Measurements from ENCODE around the gene TBC1D4.
"Not testable (repeated sequence)": the region's sequence is repeated elsewhere in the genome, so short reads cannot be mapped to it uniquely, and the experiment has no call there.

TBC1D4 gene

GRCh38 chr13:75355609-75356008, 126.4 kb downstream of the TBC1D4 start:
- DNase-seq = no peak

- no peak for DNase-seq
Measured at GRCh38 chr13:75353781-75354193, 128.2 kb downstream of the TBC1D4 start.

DNA sequence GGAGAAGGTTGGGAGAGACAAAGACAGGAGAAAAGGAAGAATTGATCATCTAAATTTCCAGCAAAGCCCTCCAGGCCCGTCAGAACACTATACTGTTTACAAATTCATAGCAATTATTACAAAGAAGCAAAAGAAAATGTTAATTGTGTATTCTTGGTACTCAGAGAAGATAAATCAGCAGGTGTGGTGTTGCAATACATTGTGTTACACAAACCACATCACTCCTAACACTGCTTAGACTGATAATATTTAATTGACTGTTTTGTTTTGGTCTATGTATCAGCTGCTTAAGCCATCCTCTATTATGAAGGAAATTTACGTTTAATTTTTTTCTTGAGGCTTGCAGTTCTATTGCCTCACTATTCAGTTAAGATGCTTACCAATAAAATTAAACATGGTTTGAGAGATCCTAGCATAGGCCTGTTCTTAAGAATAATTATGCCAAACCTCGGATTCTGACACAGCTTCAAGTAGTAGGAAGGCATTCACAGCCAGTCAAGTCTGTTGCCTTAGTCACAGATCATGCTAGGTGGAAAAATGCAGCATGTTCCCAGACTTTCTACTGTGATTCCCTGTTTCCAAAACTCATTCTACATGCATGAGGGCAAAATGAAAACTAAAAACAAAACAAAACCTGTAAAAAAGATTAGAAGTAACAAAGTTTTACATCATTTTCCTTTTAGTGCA, 129.2 kb downstream of the TBC1D4 start:
- DNase-seq = no peak

GRCh38 chr13:75351538-75351937, 130.4 kb downstream of the TBC1D4 start:
- not testable (repeated sequence) for DNase-seq

DNA sequence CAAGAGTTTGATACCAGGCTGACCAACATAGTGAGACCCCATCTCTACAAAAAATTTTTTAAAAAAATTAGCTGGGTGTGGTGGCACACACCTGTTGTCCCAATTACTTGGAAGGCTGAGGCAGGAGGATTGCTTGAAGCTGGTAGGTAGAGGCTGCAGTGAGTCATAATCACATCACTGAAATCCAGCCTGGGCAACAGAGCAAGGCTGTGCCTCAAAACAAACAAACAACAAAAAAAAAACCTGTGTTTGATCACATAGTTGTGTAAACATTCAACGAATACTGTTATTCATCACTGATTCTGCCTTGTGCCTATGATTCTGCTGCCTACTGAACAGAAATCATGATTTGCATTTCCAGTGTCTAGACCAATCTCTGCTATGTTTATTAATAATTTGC, 134.0 kb downstream of the TBC1D4 start:
- DNase-seq = no peak

DNA sequence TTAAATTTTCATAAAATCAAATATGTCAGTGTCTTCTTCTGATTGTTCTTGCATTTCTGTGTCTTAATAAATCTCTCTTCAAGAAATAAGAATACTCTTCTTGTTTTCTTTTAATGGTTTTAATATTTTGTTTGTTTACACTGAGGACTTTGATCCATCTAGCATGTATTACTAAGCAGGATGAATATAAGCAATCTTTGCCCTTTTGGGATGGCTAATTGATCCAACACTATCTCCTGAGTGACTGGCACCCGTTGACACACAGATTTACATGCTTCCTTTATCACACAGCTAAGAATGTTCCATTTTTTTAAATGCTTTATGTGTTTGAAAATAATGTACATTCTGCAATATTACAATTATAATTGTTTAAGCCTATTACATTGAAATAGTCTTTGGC, 134.5 kb downstream of the TBC1D4 start:
- no peak for DNase-seq

DNA sequence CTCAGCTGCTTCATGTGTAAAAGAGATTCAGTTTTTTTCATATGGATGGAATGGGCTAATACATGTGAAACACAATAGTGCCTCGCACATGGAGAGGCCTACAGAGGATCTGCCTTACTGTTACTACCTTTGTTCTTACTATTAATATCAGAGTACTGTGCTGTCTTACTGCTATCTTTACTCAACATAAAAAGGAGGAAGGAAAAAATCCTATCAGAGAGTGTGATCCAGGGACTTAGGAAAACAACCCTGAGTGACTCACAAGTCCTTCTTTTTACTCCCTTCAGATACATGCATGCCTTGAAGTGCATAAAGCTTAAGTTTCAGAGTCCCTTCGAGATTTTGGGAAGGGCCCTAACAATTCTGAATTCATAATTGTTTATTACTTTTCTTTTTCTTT, 136.8 kb downstream of the TBC1D4 start:
- DNase-seq = no peak

DNA sequence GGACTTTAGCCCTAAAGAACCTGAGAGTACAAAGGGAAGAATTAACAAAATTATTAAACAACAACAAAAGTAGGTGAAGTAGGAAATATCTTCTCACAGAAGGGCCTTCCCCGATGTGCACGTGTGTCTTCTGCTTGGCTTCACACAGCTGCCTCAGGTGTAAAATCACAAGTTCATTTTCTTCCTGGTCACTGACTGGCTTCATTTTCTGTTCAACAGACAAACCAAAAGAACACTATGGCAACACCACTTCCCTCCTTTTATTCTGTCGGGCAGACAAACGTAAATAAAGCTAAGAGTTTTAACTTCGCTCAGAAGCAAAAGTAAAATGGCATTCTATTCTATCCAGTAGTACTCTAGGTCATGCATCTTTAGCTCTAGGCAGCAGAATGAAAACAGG, 140.9 kb downstream of the TBC1D4 start:
- no peak for DNase-seq

DNA sequence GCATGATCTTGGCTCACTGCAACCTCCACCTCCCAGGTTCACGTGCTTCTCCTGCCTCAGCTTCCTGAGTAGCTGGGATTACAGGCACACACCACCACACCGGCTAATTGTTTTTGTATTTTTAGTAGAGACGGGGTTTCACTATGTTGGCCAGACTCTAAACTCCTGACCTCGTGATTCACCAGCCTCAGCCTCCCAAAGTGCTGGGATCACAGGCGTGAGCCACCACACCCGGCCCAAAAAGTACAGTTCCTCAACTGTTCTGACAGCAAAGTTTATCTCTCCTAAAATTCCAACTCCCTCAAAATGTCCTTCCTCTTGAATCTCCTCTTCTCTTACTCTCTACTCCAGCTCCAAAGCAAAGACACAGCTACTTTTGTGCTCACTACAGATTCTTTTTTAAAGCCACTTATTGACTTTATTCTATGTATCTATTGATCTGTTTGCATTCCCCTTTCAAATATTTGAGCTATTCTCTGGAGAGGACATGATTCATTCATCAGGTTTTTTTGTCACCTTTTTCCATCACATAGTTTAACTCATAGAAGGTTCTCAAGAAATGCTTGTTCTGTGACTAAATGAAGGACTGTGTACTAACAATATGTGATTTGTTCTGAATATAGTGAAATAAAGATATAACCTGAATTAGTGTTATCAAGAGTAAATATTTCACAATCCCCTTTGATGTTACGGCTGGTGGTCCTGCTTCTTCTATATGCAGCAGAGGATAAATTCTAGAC, 142.2 kb downstream of the TBC1D4 start:
- no peak for DNase-seq

DNA sequence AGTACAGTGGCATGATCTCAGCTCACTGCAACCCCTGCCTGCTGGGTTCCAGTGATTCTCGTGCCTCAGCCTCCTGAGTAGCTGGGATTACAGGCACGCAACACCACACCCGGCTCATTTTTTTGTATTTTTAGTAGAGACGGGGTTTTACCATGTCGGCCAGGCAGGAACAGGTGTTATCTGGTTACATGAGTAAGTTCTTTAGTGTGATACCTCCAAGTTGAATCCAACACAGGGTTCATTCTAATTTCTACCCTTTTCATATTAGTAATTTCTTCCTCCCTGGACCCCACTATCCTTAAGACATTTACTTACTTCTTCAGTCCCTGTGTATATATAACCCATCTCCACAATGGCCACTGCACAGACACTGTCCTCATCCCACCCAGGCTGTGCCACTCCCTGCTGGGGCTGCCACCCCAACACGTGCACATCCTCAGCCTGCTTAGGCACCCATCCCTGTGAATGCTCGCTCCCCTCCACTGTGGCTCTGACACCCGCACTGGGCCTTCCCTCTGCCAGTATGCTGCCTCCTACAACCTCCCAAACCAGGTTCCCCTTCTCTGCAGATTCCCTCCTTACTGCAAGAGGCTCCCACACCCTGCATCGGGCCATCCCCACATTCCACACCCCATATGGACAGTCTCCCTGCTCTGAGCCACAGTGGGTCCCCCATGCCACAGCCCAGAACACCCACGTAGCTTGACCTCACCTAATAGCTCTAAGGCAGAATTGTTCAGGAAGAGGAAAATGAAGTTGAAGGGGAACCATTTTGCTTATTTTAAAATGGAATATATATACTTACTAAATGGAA, 147.1 kb downstream of the TBC1D4 start:
- DNase-seq = no peak

DNA sequence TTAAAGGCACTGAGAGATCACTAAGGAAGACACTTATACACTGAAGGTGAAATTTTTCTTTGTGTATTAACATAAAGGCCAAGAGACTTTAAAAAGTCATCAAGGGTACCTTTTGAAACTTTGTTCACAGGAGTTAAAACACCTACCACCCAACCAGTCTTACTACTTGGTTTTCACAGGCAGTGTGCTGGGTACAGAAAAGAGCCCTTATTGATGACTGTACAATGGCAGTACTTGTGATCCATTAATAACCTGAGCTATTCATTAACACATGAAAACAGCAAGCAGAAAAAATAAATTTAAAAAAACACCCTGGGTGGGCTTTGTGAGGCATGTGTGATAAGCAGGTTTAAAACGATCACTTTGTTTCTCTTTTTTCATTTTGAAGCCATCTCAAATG, 148.9 kb downstream of the TBC1D4 start:
- no peak for DNase-seq

- DNase-seq = no peak
Measured at GRCh38 chr13:75331792-75332349, 150.1 kb downstream of the TBC1D4 start.

DNA sequence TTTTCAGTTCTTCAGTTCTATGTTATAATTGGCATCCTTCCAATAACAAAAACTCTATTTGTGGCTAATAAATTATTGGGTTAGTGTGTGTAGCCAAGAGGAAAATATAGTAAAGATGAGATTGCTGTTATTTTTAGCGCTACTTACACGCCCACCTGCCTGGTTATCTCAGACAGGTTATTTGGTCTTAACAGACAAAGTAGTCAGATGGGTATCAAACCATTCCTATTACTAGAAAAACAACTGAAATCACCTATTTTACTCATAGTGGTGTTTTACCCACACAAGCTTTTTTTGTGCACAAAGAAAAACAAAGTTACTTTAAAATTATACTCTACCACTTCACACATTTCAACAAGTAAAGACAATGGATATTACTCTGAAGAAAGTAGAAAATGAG, 151.2 kb downstream of the TBC1D4 start:
- no peak for DNase-seq

DNA sequence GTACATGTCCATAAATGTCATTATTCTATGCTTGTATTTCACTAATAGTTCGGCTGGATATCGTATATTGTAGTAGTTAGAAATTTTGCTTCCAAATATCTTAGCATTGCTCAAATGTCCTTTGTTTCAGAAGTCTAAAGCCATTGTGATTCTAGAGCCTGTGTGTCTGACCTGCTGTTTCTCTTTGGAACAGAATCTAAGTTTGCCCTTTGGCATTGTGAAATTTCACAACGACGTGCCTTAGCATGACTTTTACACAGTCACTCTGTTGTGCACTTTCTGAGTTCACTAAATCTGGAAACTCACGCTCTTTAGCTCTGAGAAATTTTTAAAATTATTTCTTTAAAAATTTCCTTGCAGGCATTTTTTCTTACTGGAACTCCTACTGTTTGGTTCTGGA, 152.2 kb downstream of the TBC1D4 start:
- DNase-seq = no peak

GRCh38 chr13:75329097-75329496, 152.9 kb downstream of the TBC1D4 start:
- no peak for DNase-seq

- DNase-seq = no peak
Measured at GRCh38 chr13:75327135-75327510, 154.8 kb downstream of the TBC1D4 start.

- DNase-seq = peak; percentile 20 to 38 (median 30)
Measured at GRCh38 chr13:75326173-75327134, 155.5 kb downstream of the TBC1D4 start.

DNA sequence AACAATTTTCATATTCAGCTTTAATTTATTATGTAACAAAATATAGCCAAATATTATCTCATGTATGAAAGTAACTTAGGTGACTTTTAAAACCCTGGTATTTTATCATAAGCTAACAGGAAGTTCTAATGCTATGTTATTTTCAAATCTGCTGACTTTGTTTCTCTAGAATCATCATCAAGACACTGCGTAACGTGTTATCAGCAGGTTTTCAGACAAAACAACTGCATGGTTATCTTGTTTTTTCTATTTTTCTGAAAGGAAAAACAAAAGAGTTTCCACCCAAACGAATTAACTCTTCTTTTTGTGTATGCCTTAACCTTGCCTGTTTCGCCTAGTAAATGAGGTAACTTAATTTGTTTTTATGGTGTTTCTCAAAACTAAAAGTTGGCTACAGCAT, 156.3 kb downstream of the TBC1D4 start:
- no peak for DNase-seq

DNA sequence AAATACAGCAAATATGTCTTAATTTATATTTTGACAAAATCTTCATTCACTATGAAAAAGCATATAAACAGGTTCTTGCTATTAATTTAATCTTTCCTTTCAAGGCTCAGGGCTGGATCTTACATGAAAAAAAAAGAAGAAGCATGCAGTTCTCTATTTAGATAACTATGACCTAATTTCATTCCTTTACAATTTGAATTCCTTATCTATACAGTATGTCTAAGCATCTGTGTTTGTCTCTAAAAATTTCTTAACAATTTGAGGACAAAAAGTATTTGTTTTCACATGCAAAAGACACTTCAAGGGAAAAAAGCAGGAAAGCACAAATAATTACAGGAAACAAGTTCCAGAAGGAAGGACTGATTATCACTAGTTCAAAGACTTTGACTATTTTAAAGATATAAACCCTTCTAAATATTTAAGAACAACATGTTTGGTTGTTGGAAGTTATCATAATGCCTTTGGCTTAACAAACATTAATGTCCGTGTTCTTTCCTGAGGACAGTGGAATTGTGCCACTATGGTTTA, 157.5 kb downstream of the TBC1D4 start:
- no peak for DNase-seq

GRCh38 chr13:75321084-75321483, 160.9 kb downstream of the TBC1D4 start:
- DNase-seq = no peak

GRCh38 chr13:75319254-75319653, 162.7 kb downstream of the TBC1D4 start:
- peak; percentile 28 to 67 (median 66) for DNase-seq
